ENCODE measurements around the gene PLXDC2. TPM values are rescaled to one million over a fixed set of nuclear protein-coding genes. Genes with fewer than 3 reads are reported as not detected.

The PLXDC2 gene
- polyA plus RNA-seq, 1 donor = 30.7 TPM

DNA sequence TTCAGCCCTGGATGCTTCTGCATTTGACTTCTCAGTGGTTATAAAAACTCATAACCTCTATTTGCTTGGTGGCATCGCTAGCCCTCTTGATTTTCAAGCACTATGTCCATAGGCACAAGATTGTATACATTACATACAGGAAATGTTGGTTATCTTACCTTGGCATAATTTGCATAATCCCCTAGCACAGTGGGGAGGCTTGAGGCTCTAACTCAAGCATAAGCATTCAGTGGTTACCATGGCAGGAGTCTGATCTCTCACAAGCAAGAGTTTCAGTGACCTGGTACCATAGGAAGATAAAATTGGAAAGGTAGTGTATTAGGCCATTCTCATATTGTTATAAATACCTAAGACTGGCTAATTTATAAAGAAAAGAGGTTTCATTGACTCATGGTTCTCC is 121.8 kb downstream of the PLXDC2 start:
- no peak for DNase-seq (ENCODE audit: low read depth)

DNA sequence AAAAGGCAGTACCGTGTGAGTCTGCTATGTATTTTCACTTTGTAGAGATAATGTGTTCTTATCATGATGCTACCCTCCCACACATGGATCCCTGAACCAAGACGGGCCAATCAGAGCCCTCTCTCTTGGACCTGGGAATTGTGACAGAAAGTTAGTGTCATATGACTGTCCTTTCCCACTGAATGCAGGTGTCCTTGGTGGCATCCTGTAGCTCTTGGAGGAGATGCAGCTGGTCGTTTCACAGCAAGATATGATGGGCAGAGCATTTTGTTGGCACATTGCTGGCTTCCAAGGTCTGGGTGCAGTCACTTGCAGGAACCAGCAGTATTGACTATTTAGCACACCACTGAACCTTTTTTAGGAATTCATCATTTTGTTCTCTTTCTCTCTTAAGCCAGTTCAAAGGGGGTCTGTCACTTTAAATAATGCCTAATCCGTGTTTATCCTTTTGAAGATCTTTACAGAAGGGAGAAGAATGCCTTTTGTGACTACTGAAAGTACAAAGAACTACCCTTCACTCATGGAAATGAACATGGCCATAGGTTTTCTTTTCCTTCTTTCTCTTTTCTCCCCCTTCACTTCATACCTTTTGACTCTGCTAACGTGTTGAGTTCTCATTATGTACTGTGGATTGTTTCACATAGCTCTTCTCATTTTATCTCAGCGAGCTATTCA is 125.1 kb downstream of the PLXDC2 start:
- DNase-seq (ENCODE audit: low read depth) = no peak

- peak; percentile 57 for DNase-seq (ENCODE audit: low read depth)
Observed at GRCh38 chr10:19944911-19945663, 128.9 kb downstream of the PLXDC2 start.

DNA sequence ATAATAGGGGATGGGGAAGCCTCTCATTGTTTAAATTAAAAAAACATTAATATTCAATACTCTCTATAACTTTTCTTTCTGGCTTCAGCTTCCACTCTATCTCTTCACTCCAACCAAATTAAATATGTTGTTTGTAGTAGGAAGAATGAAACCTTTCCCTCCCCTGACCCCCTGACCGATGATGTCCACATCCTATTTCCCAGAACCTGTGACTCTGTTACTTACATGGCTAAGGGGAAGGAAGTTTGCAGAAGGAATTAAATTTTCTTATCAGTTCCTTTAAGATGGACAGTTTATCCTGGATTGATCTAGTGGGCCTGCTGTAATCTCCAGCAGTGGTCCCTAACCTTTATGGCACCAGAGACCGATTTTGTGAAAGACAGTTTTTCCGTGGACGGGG is 130.0 kb downstream of the PLXDC2 start:
- no peak for DNase-seq (ENCODE audit: low read depth)

DNA sequence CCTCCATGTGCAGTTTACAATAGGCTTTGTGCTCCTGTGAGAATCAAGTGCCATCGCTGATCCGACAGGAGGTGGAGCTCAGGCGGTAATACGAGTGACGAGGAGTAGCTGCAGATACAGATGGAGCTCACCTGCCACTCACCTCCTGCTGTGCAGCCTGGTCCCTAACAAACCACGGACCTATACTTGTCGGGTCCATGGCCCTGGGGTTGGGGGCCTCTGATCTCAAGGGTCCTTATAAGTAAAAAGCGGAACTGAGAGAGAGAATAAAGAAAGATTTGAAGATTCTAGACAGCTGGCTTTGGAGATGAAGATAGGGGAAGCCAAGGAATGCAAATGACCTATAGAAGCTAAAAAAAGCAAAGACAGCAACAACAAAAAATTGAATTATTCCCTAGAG is 130.6 kb downstream of the PLXDC2 start:
- DNase-seq (ENCODE audit: low read depth) = no peak

GRCh38 chr10:19947215-19947614 is 131.0 kb downstream of the PLXDC2 start:
- no peak for DNase-seq (ENCODE audit: low read depth)

DNA sequence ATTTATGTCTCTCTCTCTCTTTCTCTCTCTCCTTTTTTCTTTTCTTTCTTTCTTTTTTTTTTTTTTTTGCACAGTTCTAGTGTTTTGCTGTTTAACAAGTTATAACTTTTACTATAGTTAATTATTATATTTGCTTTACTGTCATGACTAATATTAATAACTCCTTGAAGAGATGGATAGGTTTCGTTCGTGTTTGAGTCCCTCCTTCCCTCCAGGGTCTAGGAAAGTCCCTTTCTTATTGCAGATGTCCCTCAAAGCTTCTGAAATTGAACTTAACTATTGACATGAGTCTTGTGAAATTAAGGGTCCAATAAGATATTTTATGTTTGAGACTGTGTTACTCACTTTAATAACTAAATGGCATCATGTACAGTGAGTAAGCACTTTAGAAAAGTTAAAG is 131.4 kb downstream of the PLXDC2 start:
- no peak for DNase-seq (ENCODE audit: low read depth)

DNA sequence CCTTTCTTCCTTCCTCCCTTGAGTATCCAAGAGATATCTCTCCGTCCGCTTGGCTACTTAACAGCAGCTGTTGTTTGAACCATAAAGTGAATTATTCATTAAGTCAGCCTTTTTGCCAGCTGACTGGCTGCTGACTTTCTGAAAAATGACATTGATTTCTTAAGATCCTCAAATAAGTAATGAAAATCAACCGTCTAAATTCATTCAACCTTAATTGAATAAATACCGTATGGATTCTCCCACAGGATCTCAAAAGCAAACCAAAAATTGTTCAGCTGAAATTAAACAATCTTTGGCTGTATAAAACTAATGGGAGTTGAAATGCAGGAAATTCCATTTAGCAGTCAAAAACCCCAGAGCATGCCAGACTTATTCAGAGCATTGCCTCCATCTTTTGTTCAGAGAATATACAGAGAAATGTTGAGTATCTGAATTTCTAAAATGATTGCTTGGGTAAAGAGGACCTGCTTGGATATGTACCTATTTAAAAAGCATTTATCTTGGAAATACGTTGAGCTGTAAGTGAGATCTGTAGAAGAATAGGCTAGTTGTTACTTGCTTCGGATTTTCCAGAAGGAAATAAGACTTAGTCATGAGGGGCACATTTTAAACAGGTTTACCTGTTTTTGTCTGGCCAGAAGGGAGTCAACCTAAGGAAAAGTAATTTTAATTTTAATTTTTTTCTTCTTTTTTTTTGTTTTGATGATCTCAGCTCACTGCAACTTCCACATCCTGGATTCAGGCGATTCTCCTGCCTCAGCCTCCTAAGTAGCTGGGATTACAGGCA is 136.2 kb downstream of the PLXDC2 start:
- DNase-seq (ENCODE audit: low read depth) = no peak

- DNase-seq (ENCODE audit: low read depth) = no peak
Observed at GRCh38 chr10:19954601-19955000, 138.4 kb downstream of the PLXDC2 start.

DNA sequence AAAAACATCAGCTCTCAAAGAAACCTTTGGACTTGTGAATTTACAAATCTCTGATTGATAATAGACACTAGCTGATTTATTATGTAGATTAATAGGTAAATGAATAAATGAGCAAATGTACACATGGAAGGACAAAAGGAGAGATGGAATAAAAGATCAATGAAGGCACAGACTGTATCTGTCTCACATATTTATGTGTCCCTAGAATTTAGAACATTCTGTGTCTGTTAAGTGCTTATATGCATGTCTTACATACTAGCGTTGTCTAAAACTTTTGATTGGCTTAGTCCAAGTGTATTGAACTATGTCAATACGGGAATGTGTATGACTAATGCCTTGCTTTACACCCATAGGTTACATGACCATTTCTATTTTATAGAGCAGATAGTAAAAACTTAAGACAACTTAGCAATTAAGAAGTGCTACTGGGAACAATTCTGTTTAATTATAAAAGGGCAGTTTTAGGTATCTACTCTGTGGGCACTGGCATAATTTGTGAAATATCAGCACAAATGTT is 140.3 kb downstream of the PLXDC2 start:
- no peak for DNase-seq (ENCODE audit: low read depth)

- no peak for DNase-seq (ENCODE audit: low read depth)
Observed at GRCh38 chr10:19958787-19959186, 142.6 kb downstream of the PLXDC2 start.

GRCh38 chr10:19961076-19962053 is 145.1 kb downstream of the PLXDC2 start:
- no peak for DNase-seq (ENCODE audit: low read depth)

DNA sequence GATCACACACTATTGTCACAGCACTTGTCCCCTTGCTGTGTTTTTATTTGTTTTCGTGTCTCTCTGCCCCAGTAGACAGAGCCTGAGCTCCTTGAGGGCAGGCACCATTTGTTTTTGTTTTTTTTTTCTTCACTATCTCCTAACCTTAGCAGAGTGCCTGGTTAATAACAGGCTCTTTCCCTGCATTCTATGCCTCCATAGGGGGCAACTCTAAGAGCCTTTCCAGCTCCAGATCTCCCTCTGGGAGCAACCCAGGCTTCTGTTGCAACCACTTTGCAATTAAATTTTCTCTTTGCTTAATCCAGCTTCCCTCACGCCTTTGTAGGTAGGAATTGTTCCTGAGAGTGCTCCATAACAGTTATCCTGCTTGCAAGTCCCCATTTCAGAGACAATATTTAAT is 148.4 kb downstream of the PLXDC2 start:
- DNase-seq (ENCODE audit: low read depth) = no peak

DNA sequence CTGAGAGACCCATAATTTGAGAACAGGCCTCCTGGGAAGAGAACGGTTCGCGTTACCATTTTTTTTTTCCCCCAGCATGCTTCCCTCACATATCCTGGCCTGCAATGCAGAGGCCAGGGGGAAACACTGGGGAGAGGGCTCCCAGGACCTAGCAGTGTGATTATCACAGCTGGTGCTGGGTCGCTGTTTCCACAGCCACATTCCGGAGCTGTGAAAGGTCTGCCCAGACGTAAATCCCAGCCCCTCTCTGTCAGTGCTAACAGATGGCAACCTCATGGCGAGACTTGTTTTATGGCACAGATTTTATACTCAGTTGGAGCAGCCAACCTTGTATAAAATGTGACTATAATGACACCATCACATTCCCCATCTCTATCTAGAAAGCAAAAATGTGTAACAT is 150.5 kb downstream of the PLXDC2 start:
- DNase-seq (ENCODE audit: low read depth) = no peak

DNA sequence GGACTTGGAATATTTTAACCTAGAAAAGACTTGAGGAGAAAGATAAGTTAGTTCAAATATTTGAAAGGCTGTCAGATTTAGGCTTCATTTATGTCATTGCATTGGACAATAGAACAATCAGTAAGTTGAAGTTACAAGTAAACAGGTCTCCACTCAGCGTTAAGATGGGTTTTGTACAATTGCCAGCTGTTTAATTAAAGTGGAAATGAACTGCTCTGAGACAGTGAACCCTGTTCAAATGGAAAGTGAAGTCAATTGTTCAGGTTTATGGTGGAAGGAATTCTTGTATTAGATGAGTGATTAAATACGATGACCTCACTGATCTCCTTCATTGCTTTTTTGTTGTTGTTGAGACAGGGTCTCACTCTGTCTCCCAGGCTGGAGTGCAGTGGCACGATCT is 151.7 kb downstream of the PLXDC2 start:
- DNase-seq (ENCODE audit: low read depth) = no peak

DNA sequence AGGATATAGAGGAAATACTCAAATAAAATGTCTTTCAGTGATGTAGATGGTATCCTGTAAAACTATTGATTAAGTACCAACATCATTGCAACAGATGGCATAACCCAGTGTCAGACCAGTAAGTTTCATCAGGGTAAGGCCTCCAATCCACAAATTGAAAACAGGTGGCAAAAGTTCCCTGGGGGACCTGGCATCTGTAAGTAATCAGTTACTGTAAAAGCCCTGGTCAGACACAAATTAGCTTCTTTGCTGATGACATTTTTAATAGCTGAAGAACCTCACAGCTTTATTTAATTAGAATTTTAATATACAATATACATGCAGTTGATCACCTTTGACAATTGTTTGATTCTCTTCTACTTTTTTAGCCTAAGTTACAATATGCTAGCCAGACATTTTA is 152.5 kb downstream of the PLXDC2 start:
- DNase-seq (ENCODE audit: low read depth) = no peak

DNA sequence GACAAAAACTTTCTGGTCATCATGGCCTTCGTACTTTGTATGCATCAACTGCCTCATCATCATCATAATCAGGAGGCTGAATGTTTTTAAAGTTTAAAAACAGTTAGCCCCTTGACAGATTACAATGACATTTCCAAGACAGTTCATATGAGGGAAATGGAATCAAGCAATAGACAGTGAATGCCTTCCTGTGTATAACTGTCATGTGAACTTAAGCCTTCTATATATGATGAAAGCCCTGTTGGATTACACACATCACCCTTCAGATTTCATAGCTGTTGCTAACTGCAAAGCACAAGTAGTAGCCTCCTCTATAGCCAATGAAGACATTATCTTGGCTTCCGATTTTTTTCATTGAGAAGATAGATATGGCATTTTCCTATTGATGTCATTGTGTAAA is 154.0 kb downstream of the PLXDC2 start:
- no peak for DNase-seq (ENCODE audit: low read depth)

DNA sequence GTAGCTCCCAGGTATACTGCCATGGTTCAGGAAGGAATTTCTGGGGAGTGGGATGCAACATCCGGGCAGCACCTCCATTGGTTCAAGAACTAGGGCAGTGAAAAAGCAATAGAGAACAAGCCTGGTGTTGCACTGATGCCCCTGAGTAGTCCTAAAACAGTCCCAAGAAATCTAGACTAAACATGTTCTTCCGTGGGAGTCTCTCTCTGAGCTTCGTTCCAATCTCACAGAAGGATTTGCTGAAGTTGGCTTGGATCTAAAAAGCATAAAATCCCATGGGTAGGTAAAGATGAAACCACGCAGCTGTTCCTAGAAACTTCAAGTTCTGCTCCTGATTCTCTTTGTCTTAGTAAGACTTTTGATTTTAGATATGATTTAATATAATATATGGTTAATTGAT is 154.5 kb downstream of the PLXDC2 start:
- DNase-seq (ENCODE audit: low read depth) = peak; percentile 63

DNA sequence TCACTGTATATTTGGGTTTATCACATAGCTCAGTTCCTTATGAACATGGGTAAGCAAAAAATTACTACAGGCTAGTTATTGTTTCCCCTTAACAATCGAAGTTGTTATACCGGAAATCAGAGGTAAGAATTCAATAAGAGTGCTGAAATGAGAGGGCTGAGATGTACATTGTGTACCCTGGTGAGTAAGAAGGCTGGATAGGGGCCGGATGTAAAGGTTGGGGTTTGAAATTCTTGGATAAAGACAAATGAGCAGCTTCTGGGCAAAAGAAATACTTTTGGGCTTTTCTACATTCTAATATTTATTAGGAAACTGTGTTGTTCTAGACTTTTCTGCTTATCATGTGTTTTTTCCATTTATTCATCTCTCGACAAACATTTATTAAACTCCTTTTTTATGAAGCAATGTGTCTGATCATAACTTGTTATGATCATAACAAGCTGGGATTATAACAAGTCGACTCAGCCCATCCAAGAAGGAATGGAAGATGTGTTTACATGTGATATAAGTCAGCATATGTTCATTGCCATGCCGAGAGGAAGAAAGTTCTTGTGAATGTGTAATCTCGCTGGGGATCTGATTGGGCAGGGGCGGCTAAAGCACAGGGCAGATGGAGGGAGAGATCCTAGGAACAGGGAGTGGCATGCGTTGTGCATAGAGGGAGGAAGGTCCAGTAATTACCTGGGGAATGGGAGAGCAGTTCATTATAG is 155.3 kb downstream of the PLXDC2 start:
- no peak for DNase-seq (ENCODE audit: low read depth)

DNA sequence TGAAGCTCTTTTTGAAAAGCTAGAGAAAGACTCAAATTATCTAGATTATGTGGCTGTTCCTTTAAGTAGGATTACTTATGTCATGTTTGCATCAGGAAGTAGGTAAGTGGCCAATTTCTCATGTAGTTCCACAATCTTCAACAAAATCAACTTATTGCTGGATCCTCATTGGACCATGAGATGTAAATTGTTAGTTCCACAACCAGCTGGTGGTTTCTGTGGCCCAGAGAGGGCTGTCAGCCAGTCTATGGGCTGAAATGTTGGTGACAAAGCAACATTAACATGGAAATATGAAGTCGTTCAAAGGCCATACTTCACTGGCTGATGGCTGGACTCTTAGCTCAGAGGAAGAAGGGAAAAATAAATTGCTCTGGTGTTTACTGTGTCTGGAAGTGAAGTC is 157.9 kb downstream of the PLXDC2 start:
- no peak for DNase-seq (ENCODE audit: low read depth)

- DNase-seq (ENCODE audit: low read depth) = no peak
Observed at GRCh38 chr10:19974554-19974953, 158.3 kb downstream of the PLXDC2 start.

Data from forelimb muscle (tissue), 1 donor.